GM18499 (cell line): ENCODE measurements around the gene KCTD3.

Source experiments
- ATAC-seq: cut with Tn5 transposase; IDR thresholded peaks from one replicate; pipeline ENCODE4 v1.9.1; 2021; ENCODE audit warnings: moderate number of reproducible peaks; ENCODE audit not compliant: insufficient read depth, unreplicated experiment

The KCTD3 gene

GRCh38 chr1:215648957-215649356, 81.9 kb downstream of the KCTD3 start:
- no peak for ATAC-seq

GRCh38 chr1:215650446-215651149, 83.5 kb downstream of the KCTD3 start:
- no peak for ATAC-seq

- no peak for ATAC-seq
Measured at GRCh38 chr1:215651867-215652266, 84.8 kb downstream of the KCTD3 start.

GRCh38 chr1:215652371-215652770, 85.3 kb downstream of the KCTD3 start:
- ATAC-seq = no peak

- no peak for ATAC-seq
Measured at GRCh38 chr1:215657047-215657446, 89.9 kb downstream of the KCTD3 start.

GRCh38 chr1:215660259-215660658, 93.2 kb downstream of the KCTD3 start:
- ATAC-seq = no peak

GRCh38 chr1:215661033-215661432, 93.9 kb downstream of the KCTD3 start:
- no peak for ATAC-seq

GRCh38 chr1:215665215-215665614, 98.1 kb downstream of the KCTD3 start:
- ATAC-seq = no peak

GRCh38 chr1:215667761-215668160, 100.7 kb downstream of the KCTD3 start:
- no peak for ATAC-seq

- ATAC-seq = no peak
Measured at GRCh38 chr1:215669806-215670491, 102.8 kb downstream of the KCTD3 start.
